Naive thymus-derived CD4-positive, alpha-beta T cell (primary cell): ENCODE data around the gene RUFY2. TPM values are rescaled to one million over a fixed set of nuclear protein-coding genes. Genes with fewer than 3 reads are reported as not detected.

Experiments used
- ATAC-seq: fragments of 150-1000 bp; cut with Tn5 transposase; 2 replicates; pipeline ENCODE4 v1.10.0; 2021; ENCODE audit warnings: mild to moderate bottlenecking, moderate library complexity
- CTCF ChIA-PET: fragments of 350-600 bp; sonication (Branson Sonifier 250); formaldehyde crosslinking; loops from one replicate; lab custom pipeline; 2021; ENCODE audit warnings: antibody characterized with exemption; lab: Charles Lee
- POLR2A ChIA-PET: fragments of 350-600 bp; sonication (Branson Sonifier 250); formaldehyde crosslinking; loops from one replicate; lab custom pipeline; 2021; ENCODE audit warnings: antibody characterized with exemption, inconsistent platforms; lab: Charles Lee
- DNase-seq, 9 donors: peaks; one replicate each; pipeline versions ENCODE4 v3.0.0 to v3.0.0-alpha.2; 2020 to 2022; ENCODE audit warnings: mixed read lengths in 1 of 9
- H3K27ac ChIP-seq: one replicate; pipeline ENCODE4 v1.7.0; 2013; ENCODE audit warnings: mild to moderate bottlenecking, low read depth, low read length, moderate library complexity
- H3K27me3 ChIP-seq, 2 donors: one replicate each; pipeline ENCODE4 v1.7.0; 2013; ENCODE audit warnings: low read length in 2 of 2, mild to moderate bottlenecking in 2 of 2, moderate library complexity in 2 of 2; ENCODE audit not compliant: control insufficient read depth in 2 of 2, insufficient read depth in 2 of 2
- H3K36me3 ChIP-seq, 3 experiments: 1 replicate in 2 of 3; 2 replicates in 1 of 3; pipeline ENCODE4 v1.7.0; 2013; ENCODE audit warnings: low read length in 3 of 3, mild to moderate bottlenecking in 3 of 3, moderate library complexity in 1 of 3; ENCODE audit not compliant: insufficient read depth in 3 of 3, control insufficient read depth in 2 of 3
- H3K4me1 ChIP-seq, 2 donors: one replicate each; pipeline ENCODE4 v1.7.0; 2013; ENCODE audit warnings: low read length in 2 of 2, mild to moderate bottlenecking in 2 of 2, moderate library complexity in 1 of 2; ENCODE audit not compliant: control insufficient read depth in 2 of 2, insufficient read depth in 2 of 2
- H3K4me3 ChIP-seq: 2 replicates; pipeline ENCODE4 v1.7.0; 2013; ENCODE audit warnings: mild to moderate bottlenecking, low read length
- H3K9me3 ChIP-seq, 3 experiments: 1 replicate in 2 of 3; 2 replicates in 1 of 3; pipeline ENCODE4 v1.7.0; 2013; ENCODE audit warnings: low read length in 3 of 3; ENCODE audit not compliant: control insufficient read depth in 2 of 3
- H3K27ac Mint-ChIP-seq, 9 donors: one replicate each; pipeline ENCODE4 v1.8.0; 2020 to 2022; ENCODE audit warnings: mixed read lengths in 9 of 9, mild to moderate bottlenecking in 8 of 9, moderate library complexity in 5 of 9, inconsistent platforms in 2 of 9
- H3K27me3 Mint-ChIP-seq, 5 donors: one replicate each; pipeline ENCODE4 v1.8.0; 2021 to 2022; ENCODE audit warnings: mixed read lengths in 5 of 5, mild to moderate bottlenecking in 1 of 5
- H3K36me3 Mint-ChIP-seq, 5 donors: one replicate each; pipeline ENCODE4 v1.8.0; 2020 to 2022; ENCODE audit warnings: mixed read lengths in 5 of 5, mild to moderate bottlenecking in 3 of 5, inconsistent platforms in 1 of 5
- H3K4me1 Mint-ChIP-seq, 7 donors: one replicate each; pipeline ENCODE4 v1.8.0; 2020 to 2022; ENCODE audit warnings: mixed read lengths in 7 of 7, mild to moderate bottlenecking in 3 of 7, inconsistent platforms in 1 of 7
- H3K4me3 Mint-ChIP-seq, 10 donors: one replicate each; pipeline ENCODE4 v1.8.0; 2020 to 2022; ENCODE audit warnings: mild to moderate bottlenecking in 10 of 10, mixed read lengths in 10 of 10, moderate library complexity in 6 of 10, inconsistent platforms in 2 of 10
- H3K9me3 Mint-ChIP-seq, 11 donors: one replicate each; pipeline ENCODE4 v1.8.0; 2020 to 2022; ENCODE audit warnings: mixed read lengths in 11 of 11, mild to moderate bottlenecking in 4 of 11, inconsistent platforms in 1 of 11, moderate library complexity in 1 of 11
- intact Hi-C, 2 donors: fragments of 100-400 bp; cut with micrococcal nuclease; formaldehyde crosslinking; loops; one replicate each; pipeline ENCODE4 v1.15.1; 2023
- polyA plus RNA-seq, 2 donors: library from polyadenylated mRNA; unstranded; fragments of 300-500 nt; fragmentation: Illumina TruSeq; gene quantifications; one replicate each; pipeline ENCODE4 v1.2.3, GENCODE V29; 2021
- total RNA-seq, 6 experiments: library from RNA in 5 of 6; stranded (reverse) in 5 of 6; gene quantifications; 1 replicate in 5 of 6; 2 replicates in 1 of 6; pipeline ENCODE4 v1.2.3 and lab custom pipeline; 2021 to 2026

RUFY2 gene
- total and polyA plus RNA-seq, 7 experiments from 2014 or later = 6.1 to 24.7 (median 17.2) TPM

DNA sequence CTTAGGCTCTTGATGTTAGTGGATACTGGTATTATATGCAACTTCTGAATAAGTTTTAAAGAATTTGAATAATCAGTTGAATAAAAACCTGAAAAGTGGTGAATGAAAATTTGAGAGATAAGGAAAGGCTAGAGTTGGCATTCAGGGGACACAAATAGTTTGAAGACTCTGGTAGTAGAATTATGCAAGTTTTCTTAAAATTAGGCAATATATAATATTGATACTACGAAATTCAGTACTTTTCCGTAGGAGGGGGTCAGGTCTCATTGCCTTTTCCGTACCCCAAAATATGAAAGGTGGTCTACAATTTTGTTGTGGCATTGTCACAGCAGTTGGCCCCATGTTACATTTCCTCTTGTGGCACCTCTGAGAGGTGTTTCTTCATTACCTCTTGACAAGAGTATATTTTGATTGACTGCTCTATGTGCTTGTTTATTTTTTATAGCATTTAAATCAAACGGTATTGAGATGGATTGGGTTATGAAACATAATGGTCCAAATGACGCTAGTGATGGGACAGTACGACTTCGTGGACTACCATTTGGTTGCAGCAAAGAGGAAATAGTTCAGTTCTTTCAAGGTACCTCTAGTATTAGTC is 70.2 kb downstream of the RUFY2 start:
- Histone ChIP-seq H3K4me1 (peaks cover 17 to 24% of the 10 kb centered on the region in 2 donors), H3K36me3 (peaks cover 26 to 47% (median 30%) of the 10 kb centered on the region in 3 experiments), H3K9me3 (no peaks in the 10 kb centered on the region), H3K27me3 (no peaks in the 10 kb centered on the region), H3K4me3 (peak overlapping the region; percentile 25), H3K27ac (peak overlapping the region; percentile 99)
- Mint-ChIP-seq H3K27me3 (peaks cover 0 to 2% (median 0%) of the 10 kb centered on the region in 5 donors), H3K4me3 (peak overlapping the region; percentile 58 to 100 (median 98)), H3K9me3 (peaks cover 0 to 6% (median 0%) of the 10 kb centered on the region in 11 donors), H3K27ac (peak overlapping the region; percentile 35 to 98 (median 88)), H3K4me1 (peaks cover 48 to 71% (median 66%) of the 10 kb centered on the region in 7 donors), H3K36me3 (peaks cover 4 to 52% (median 35%) of the 10 kb centered on the region in 5 donors)
- ChIA-PET CTCF (no interaction called here), POLR2A (no interaction called here)
- DNase-seq (no peak), ATAC-seq (no peak)
- intact Hi-C loops = loop anchor here (10.0 kb wide), 2 partner anchors 722 to 788 kb away; partner anchors contain the start of gene VPS26A (in 1 of the 2)

DNA sequence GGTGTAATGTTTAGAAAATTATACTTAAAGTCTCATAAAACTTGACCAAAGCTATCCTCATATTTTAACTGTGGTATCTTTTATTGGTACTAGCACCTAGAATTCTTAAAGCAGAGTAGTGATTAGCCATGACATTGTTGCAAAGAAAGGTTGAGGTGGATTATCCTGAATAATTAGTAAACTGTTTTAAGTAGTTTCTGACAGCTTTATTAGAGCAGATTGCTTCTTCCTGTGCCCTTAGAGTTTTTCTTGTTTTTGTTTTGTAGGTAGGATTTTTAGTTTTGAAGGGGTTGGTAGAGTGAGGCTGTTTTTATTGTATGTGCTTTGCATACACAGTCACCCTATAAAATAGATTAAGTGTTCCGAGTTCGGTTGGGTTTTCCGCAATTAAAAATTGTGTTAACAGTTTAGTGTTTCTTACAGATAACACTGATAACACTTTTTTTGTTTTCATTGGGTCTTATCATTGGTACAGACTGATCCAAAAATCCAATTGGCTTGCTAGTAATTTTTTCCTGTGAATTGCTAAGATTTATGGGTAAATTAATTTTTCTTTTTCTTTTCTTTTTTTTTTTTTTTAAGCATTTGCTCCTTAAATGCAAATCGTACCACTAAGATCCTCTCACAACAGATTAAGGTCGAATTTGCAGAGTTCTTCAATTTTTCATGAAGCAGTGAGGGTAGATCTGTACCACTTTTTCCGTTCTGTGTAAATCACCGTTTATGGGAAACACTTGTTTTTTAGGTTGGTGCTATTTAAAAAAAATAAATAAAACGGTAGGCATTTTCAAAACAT is 72.2 kb downstream of the RUFY2 start:
- peaks cover 0 to 7% (median 0%) of the 10 kb centered on the region in 11 donors for H3K9me3 Mint-ChIP-seq
- ChIA-PET POLR2A (interaction anchor here (1.0 to 6.0 kb wide), 3 partner anchors 13 to 450 kb away, joined by 3 to 54 read pairs (median 28); partner anchors contain the start of gene SIRT1), CTCF (interaction anchor here (1.1 kb wide), 1 partner anchor 14 kb away, joined by 4 read pairs; no protein-coding TSS in a partner anchor)
- Histone ChIP-seq H3K36me3 (peaks cover 9 to 27% (median 10%) of the 10 kb centered on the region in 3 experiments), H3K4me1 (peaks cover 21 to 30% of the 10 kb centered on the region in 2 donors), H3K27ac (peak overlapping the region; percentile 99), H3K27me3 (no peaks in the 10 kb centered on the region), H3K4me3 (peak overlapping the region; percentile 92), H3K9me3 (no peaks in the 10 kb centered on the region)
- H3K4me3 Mint-ChIP-seq = peak overlapping the region; percentile 94 to 100 (median 100)
- peaks cover 0 to 4% (median 0%) of the 10 kb centered on the region in 5 donors for H3K27me3 Mint-ChIP-seq
- intact Hi-C loops = loop anchor here (2.0 to 10.0 kb wide), 7 partner anchors 14 to 790 kb away; partner anchors contain the start of genes ATOH7 (in 1 of the 2), DNA2 (in 1 of the 2) and VPS26A (in 1 of the 2)
- DNase-seq = no peak
- ATAC-seq = no peak
- peaks cover 4 to 41% (median 18%) of the 10 kb centered on the region in 5 donors for H3K36me3 Mint-ChIP-seq
- peak overlapping the region; percentile 43 to 100 (median 98) for H3K27ac Mint-ChIP-seq
- peaks cover 55 to 78% (median 73%) of the 10 kb centered on the region in 7 donors for H3K4me1 Mint-ChIP-seq

DNA sequence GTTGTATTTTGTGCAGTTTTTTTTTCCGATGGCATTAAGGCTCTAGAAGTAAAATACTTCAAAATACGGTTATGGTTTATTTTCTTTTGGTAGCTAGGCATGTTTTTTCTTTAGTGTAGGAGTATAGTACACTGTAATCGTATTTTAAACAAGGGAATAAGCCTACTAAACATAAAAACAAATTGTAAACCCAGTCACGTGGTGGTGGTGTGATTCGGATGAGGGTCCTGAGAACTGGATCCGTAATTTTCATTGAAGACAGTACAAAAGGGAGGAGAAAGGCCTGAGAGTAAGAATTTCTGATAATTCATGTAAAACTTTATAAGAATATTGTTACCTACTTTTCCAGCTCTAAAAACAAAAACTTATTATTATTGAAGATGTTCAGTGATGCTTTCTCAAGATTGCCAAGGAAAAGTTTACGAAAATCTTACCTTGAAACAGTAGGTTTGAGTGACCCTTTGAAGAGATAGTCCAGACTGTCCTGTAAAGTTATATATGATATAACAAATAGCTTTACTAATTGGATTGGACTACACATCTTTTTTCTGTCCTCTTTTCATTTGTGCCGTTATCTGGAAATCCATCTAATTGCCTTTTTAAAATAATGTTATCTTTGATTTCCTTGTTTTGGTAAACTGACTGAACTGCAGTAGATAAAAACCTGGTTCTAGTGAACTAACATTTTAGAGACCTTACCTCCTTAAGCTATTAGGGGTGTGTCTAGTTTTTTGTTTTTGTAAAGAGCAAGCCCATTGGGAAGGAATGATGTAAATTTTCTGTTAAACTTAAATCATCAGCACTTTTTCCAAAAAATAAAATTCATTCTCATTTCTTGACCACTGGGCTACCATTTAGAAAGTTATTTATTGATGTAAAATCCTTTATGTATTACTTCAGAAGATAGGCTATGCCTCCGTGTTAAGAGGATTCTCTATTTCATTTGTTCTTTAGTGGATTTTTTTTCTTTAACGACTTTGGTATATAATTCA is 73.3 kb downstream of the RUFY2 start:
- H3K4me1 ChIP-seq = peaks cover 21 to 30% of the 10 kb centered on the region in 2 donors
- DNase-seq (no peak), ATAC-seq (no peak)
- Mint-ChIP-seq H3K27me3 (peaks cover 0 to 4% (median 0%) of the 10 kb centered on the region in 5 donors), H3K9me3 (peaks cover 0 to 6% (median 0%) of the 10 kb centered on the region in 11 donors), H3K36me3 (peaks cover 4 to 35% (median 10%) of the 10 kb centered on the region in 5 donors), H3K27ac (peak overlapping the region; percentile 98 to 100 (median 100)), H3K4me1 (peaks cover 52 to 77% (median 66%) of the 10 kb centered on the region in 7 donors), H3K4me3 (peak overlapping the region; percentile 94 to 100 (median 100))
- H3K4me3 ChIP-seq = peak overlapping the region; percentile 92
- intact Hi-C loops = loop anchor here (1.0 to 10.0 kb wide), 12 partner anchors 15 to 791 kb away; partner anchors contain the start of genes VPS26A (in 2 of the 2), ATOH7 (in 1 of the 2), DNA2 (in 1 of the 2) and RUFY2 (in 1 of the 2)
- no peaks in the 10 kb centered on the region for H3K9me3 ChIP-seq
- POLR2A ChIA-PET = interaction anchor here (0.9 to 6.0 kb wide), 14 partner anchors 8 to 569 kb away, joined by 3 to 54 read pairs (median 5); partner anchors contain the start of genes CCAR1, DDX50, RUFY2 and SIRT1
- H3K36me3 ChIP-seq = peaks cover 3 to 16% (median 4%) of the 10 kb centered on the region in 3 experiments
- H3K27me3 ChIP-seq = no peaks in the 10 kb centered on the region
- H3K27ac ChIP-seq = peak overlapping the region; percentile 99
- CTCF ChIA-PET = interaction anchor here (0.9 to 1.4 kb wide), 4 partner anchors 15 to 121 kb away, joined by 3 to 5 read pairs (median 4); no protein-coding TSS in a partner anchor

DNA sequence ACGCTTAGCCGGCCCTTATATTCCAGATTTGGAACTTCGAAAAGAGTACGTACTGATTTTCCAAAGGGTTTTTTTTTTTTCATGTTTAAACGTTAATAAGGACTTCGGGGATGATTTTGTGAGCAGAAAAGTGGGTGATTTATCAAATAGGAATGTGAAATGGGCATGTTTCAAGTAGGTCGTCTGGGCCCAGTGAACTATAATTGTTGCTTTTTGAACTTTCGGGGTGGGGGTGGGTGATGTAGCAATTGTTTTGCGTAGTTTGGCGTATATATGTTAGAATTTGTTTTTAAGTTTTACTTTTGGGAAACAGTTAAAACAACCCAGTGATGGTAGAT is 74.0 kb downstream of the RUFY2 start:
- H3K36me3 ChIP-seq = peaks cover 0 to 10% (median 0%) of the 10 kb centered on the region in 3 experiments
- peaks cover 51 to 78% (median 65%) of the 10 kb centered on the region in 7 donors for H3K4me1 Mint-ChIP-seq
- peak overlapping the region; percentile 92 for H3K4me3 ChIP-seq
- intact Hi-C loops = loop anchor here (1.0 to 10.0 kb wide), 10 partner anchors 15 to 792 kb away; partner anchors contain the start of genes VPS26A (in 2 of the 2), ATOH7 (in 1 of the 2), DNA2 (in 1 of the 2) and RUFY2 (in 1 of the 2)
- H3K4me1 ChIP-seq = peaks cover 21 to 30% of the 10 kb centered on the region in 2 donors
- no peaks in the 10 kb centered on the region for H3K9me3 ChIP-seq
- POLR2A ChIA-PET = interaction anchor here (0.6 to 6.0 kb wide), 15 partner anchors 9 to 569 kb away, joined by 3 to 54 read pairs (median 6); partner anchors contain the start of genes CCAR1, DDX50, RUFY2 and SIRT1
- ATAC-seq (no peak), DNase-seq (peak in 2 of 9 donors; percentile 7 to 21)
- peaks cover 0 to 36% (median 7%) of the 10 kb centered on the region in 5 donors for H3K36me3 Mint-ChIP-seq
- peak overlapping the region; percentile 98 to 100 (median 100) for H3K27ac Mint-ChIP-seq
- CTCF ChIA-PET = interaction anchor here (0.9 to 1.4 kb wide), 4 partner anchors 15 to 120 kb away, joined by 3 to 5 read pairs (median 4); no protein-coding TSS in a partner anchor
- peaks cover 0 to 6% (median 0%) of the 10 kb centered on the region in 11 donors for H3K9me3 Mint-ChIP-seq
- H3K27ac ChIP-seq = peak overlapping the region; percentile 99
- peak overlapping the region; percentile 94 to 100 (median 100) for H3K4me3 Mint-ChIP-seq
- no peaks in the 10 kb centered on the region for H3K27me3 ChIP-seq
- peaks cover 0 to 4% (median 0%) of the 10 kb centered on the region in 5 donors for H3K27me3 Mint-ChIP-seq
